ENCODE data around the gene ZFP36L2.

ZFP36L2 gene

GRCh38 chr2:43241558-43241957 is 15.2 kb upstream of the ZFP36L2 start:
- TF ChIP-seq POLR2AphosphoS5 (IDR thresholded peaks at IDR 0.05; ENCODE audit: low read depth, low read length) (no peak), POLR2A (IDR thresholded peaks at IDR 0.05; ENCODE audit: low read depth, low read length) (no peak), TAF1 (IDR thresholded peaks at IDR 0.05; ENCODE audit: borderline replicate concordance, low read depth, low read length) (no peak)
- DNase-seq (ENCODE audit: insufficient read length) (no peak), FAIRE-seq (no peak)

GRCh38 chr2:43240766-43241150 is 14.4 kb upstream of the ZFP36L2 start:
- DNase-seq (ENCODE audit: insufficient read length) (no peak), FAIRE-seq (no peak)
- TF ChIP-seq POLR2A (IDR thresholded peaks at IDR 0.05; ENCODE audit: low read depth, low read length): no peak
- TF ChIP-seq POLR2AphosphoS5 (IDR thresholded peaks at IDR 0.05; ENCODE audit: low read depth, low read length): no peak
- no peak for TF ChIP-seq TAF1 (IDR thresholded peaks at IDR 0.05; ENCODE audit: borderline replicate concordance, low read depth, low read length)

- DNase-seq (ENCODE audit: insufficient read length) (no peak), FAIRE-seq (no peak)
These were observed 13.8 kb upstream of the ZFP36L2 start for GRCh38 chr2:43239981-43240765.

GRCh38 chr2:43238813-43239212 is 12.4 kb upstream of the ZFP36L2 start:
- DNase-seq (ENCODE audit: insufficient read length) (no peak), FAIRE-seq (no peak)
- TF ChIP-seq POLR2A (IDR thresholded peaks at IDR 0.05; ENCODE audit: low read depth, low read length) (no peak), POLR2AphosphoS5 (IDR thresholded peaks at IDR 0.05; ENCODE audit: low read depth, low read length) (no peak), TAF1 (IDR thresholded peaks at IDR 0.05; ENCODE audit: borderline replicate concordance, low read depth, low read length) (no peak)

More at GRCh38 chr2:43239981-43240765, 13.8 kb upstream of the ZFP36L2 start:
- no peak for TF ChIP-seq TAF1 (IDR thresholded peaks at IDR 0.05; ENCODE audit: borderline replicate concordance, low read depth, low read length)
- TF ChIP-seq POLR2AphosphoS5 (IDR thresholded peaks at IDR 0.05; ENCODE audit: low read depth, low read length): no peak
- TF ChIP-seq POLR2A (IDR thresholded peaks at IDR 0.05; ENCODE audit: low read depth, low read length): no peak

GRCh38 chr2:43238176-43238575 is 11.8 kb upstream of the ZFP36L2 start:
- TF ChIP-seq POLR2AphosphoS5 (IDR thresholded peaks at IDR 0.05; ENCODE audit: low read depth, low read length): no peak
- no peak for TF ChIP-seq POLR2A (IDR thresholded peaks at IDR 0.05; ENCODE audit: low read depth, low read length)
- no peak for TF ChIP-seq TAF1 (IDR thresholded peaks at IDR 0.05; ENCODE audit: borderline replicate concordance, low read depth, low read length)
- DNase-seq (ENCODE audit: insufficient read length): no peak
- no peak for FAIRE-seq

DNA sequence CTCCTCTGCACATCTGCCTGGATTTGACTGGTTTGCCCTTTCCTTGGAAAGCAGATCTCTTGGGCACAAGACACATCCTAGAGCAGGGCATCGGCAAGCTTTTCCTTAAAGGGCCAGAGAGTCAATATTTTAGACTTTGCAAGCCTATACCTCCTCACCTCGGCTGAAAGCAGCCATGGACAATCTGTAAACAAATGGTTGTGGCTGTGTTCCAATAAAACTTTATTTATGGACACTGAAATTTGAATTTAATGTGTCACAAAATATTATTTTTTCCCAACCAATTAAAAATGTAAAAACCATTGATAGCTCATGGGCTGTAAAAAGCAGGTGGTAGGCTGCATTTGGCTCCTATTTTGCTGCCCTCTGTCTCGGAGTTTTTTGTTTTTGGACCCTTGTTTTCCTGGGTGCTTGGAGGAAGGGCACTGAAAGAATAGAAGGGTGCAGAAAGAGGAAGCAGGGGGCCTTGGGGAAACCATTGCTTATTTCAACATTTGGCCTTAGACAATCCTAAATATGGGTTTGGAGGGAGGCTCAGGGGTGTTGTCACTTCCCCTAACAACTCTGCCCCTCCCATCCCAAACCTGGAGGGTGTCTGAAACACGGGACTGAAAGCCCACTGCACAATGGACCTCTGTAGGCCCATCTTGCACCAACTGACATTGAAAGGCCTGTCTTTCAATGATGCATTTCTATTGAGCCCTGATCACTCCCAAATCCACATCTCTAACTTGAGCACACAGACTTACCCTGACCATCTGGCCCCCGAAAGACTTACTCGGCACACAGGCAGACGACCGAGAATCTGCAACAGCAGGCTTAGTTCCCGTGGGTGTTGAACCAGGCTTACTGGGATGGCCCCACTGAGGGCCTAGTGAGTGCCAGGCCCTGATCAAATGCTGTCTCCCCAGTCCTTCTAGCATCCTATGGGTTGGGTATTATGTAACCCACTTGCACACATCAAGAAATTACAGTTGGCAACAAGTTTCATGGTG is 7.1 kb upstream of the ZFP36L2 start:
- TF ChIP-seq POLR2A (IDR thresholded peaks at IDR 0.05; ENCODE audit: low read depth, low read length) (no peak), TAF1 (IDR thresholded peaks at IDR 0.05; ENCODE audit: borderline replicate concordance, low read depth, low read length) (no peak), POLR2AphosphoS5 (IDR thresholded peaks at IDR 0.05; ENCODE audit: low read depth, low read length) (no peak)
- no peak for FAIRE-seq
- no peak for DNase-seq (ENCODE audit: insufficient read length)

DNA sequence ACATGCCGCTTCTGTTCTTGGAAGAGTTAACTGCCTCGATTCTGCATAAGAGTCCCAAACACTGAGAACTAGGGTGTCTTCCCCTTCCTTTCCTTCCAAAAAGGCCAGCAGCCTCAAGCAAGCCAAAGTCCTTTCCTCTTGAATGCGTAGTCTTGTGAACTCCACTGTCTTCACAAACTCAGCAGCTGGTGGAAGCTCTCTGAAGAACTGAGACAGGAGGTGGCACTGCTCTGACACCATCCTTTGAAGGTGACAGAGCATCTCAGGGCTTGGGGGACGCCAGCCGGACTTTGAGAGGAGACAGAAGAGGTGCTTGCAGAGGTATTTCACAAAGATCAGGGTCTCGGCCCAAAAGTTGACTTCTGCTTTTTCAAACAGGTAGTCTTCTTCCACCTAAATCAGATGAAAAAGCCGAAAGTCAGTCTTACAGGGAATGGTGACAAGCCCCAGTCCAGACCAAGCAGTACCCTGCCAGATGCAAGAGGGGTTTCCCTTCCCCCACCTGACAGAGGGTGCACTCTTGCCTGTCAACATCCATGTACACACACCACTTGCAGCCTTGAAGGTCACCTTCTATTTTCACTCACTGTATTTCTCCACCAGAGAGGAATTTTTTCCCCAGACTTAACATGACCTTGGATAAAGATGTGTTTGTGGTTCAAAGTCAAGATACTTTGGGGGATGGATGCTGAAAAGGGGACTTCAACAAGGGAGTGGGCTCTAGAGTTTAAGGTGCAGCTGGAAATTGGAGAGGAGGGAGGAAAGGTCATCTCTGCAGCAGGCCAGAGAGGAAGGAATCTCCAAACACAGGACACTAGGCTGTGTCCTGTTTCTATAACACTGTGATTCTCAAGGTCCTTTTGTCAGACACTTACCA is 4.8 kb upstream of the ZFP36L2 start:
- FAIRE-seq (no peak), DNase-seq (ENCODE audit: insufficient read length) (no peak)
- no peak for TF ChIP-seq TAF1 (IDR thresholded peaks at IDR 0.05; ENCODE audit: borderline replicate concordance, low read depth, low read length)
- no peak for TF ChIP-seq POLR2A (IDR thresholded peaks at IDR 0.05; ENCODE audit: low read depth, low read length)
- no peak for TF ChIP-seq POLR2AphosphoS5 (IDR thresholded peaks at IDR 0.05; ENCODE audit: low read depth, low read length)

- TF ChIP-seq POLR2A (IDR thresholded peaks at IDR 0.05; ENCODE audit: low read depth, low read length) (no peak), POLR2AphosphoS5 (IDR thresholded peaks at IDR 0.05; ENCODE audit: low read depth, low read length) (no peak), TAF1 (IDR thresholded peaks at IDR 0.05; ENCODE audit: borderline replicate concordance, low read depth, low read length) (no peak)
- FAIRE-seq (no peak), DNase-seq (ENCODE audit: insufficient read length) (no peak)
These were observed 4.0 kb upstream of the ZFP36L2 start for GRCh38 chr2:43230351-43230885.

DNA sequence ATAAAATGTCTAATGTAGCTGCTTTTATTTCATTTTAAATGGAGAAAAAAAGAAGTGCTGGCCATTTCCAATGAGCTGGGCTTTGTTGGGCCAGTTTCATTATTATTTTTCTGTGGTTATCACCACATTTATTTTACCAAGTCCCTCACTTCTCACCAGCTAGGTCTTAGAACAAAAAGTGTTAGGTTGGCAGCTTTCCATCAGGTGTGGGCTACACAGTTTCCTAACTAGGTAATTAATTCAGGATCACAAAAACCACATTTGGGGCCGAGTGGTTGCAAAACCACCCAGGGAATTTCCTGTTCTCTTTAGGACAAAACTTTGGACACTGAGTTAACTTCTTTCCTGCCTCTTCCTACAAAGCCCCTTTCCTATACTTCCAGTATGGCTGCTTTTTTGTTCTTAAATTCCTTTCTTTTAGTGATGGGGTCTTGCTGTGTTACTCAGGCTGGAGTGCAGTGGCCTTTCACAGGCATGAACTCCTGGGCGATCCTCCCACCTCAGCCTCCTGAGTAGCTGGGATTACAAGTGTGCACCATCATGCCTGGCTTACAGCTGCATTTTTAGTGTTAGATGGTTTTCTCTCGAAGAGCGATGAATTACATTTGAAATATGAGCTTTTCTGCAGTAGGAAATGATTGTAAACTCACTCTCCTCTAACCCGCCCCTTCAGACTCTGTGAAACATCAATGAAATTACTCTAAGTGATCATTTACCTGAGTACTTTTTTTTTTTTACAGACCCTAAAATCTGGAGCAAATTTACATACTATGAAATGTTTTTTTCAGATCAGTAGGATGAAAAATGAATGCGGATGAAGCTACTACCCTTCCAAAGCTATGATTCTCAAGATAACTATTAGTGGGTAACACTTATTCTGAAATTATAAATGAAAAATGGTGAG is 2.6 kb upstream of the ZFP36L2 start:
- TF ChIP-seq POLR2AphosphoS5 (IDR thresholded peaks at IDR 0.05; ENCODE audit: low read depth, low read length): no peak
- no peak for TF ChIP-seq TAF1 (IDR thresholded peaks at IDR 0.05; ENCODE audit: borderline replicate concordance, low read depth, low read length)
- no peak for TF ChIP-seq POLR2A (IDR thresholded peaks at IDR 0.05; ENCODE audit: low read depth, low read length)
- no peak for DNase-seq (ENCODE audit: insufficient read length)
- FAIRE-seq: no peak

GRCh38 chr2:43228321-43228751 is 1.9 kb upstream of the ZFP36L2 start:
- DNase-seq (ENCODE audit: insufficient read length) (no peak), FAIRE-seq (peak; percentile 46)
- TF ChIP-seq POLR2AphosphoS5 (IDR thresholded peaks at IDR 0.05; ENCODE audit: low read depth, low read length): no peak
- TF ChIP-seq POLR2A (IDR thresholded peaks at IDR 0.05; ENCODE audit: low read depth, low read length): no peak
- TF ChIP-seq TAF1 (IDR thresholded peaks at IDR 0.05; ENCODE audit: borderline replicate concordance, low read depth, low read length): no peak

All from GM12892 (cell line).